Uterus (tissue), 2 donors: ENCODE measurements around the gene EP400.

ENCODE experiments used
- CTCF ChIP-seq, 4 experiments: fragments of 200-600 bp in 2 of 4; fragments of 450-650 bp in 2 of 4; sonication (generic) in 2 of 4; IDR thresholded peaks; one replicate each; pipeline ENCODE4 v1.5.1; 2016 to 2019; ENCODE audit warnings: antibody characterized with exemption in 4 of 4, mild to moderate bottlenecking in 2 of 4, moderate library complexity in 1 of 4
- POLR2A ChIP-seq, 2 donors: fragments of 450-650 bp; IDR thresholded peaks; one replicate each; pipeline ENCODE4 v1.6.1; 2016; ENCODE audit warnings: antibody characterized with exemption in 2 of 2, mild to moderate bottlenecking in 1 of 2, moderate library complexity in 1 of 2

- TF ChIP-seq POLR2A (IDR thresholded peaks at IDR 0.05) = no peak
- TF ChIP-seq CTCF (IDR thresholded peaks at IDR 0.05) = no peak
Measured at GRCh38 chr12:132049876-132050275, 100.1 kb downstream of the EP400 start.
